ENCODE measurements around the gene KIR2DL1.

DNA sequence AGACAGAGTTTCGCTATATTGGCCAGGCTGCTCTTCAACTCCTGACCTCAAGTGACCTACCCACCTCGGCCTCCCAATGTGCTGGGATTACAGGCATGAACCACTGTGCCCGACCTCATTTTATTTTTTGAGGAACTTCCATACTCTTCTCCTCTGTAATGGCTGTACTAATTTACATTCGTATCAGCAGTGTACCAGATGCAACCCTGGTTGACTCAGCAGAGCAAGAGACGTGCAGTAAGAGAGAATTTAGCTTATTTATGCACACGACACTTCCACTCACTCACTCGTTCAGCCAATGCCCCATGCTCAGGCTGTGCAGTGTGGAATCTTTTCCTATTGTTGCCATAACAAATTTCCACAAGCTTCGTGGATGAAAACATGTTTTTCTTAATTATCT is 38.4 kb upstream of the KIR2DL1 start:
- TF ChIP-seq, protein P1, sequence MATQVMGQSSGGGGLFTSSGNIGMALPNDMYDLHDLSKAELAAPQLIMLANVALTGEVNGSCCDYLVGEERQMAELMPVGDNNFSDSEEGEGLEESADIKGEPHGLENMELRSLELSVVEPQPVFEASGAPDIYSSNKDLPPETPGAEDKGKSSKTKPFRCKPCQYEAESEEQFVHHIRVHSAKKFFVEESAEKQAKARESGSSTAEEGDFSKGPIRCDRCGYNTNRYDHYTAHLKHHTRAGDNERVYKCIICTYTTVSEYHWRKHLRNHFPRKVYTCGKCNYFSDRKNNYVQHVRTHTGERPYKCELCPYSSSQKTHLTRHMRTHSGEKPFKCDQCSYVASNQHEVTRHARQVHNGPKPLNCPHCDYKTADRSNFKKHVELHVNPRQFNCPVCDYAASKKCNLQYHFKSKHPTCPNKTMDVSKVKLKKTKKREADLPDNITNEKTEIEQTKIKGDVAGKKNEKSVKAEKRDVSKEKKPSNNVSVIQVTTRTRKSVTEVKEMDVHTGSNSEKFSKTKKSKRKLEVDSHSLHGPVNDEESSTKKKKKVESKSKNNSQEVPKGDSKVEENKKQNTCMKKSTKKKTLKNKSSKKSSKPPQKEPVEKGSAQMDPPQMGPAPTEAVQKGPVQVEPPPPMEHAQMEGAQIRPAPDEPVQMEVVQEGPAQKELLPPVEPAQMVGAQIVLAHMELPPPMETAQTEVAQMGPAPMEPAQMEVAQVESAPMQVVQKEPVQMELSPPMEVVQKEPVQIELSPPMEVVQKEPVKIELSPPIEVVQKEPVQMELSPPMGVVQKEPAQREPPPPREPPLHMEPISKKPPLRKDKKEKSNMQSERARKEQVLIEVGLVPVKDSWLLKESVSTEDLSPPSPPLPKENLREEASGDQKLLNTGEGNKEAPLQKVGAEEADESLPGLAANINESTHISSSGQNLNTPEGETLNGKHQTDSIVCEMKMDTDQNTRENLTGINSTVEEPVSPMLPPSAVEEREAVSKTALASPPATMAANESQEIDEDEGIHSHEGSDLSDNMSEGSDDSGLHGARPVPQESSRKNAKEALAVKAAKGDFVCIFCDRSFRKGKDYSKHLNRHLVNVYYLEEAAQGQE (IDR thresholded peaks at IDR 0.05; ENCODE audit: insufficient replicate concordance, low read depth): no peak
- TF ChIP-seq, protein P2, sequence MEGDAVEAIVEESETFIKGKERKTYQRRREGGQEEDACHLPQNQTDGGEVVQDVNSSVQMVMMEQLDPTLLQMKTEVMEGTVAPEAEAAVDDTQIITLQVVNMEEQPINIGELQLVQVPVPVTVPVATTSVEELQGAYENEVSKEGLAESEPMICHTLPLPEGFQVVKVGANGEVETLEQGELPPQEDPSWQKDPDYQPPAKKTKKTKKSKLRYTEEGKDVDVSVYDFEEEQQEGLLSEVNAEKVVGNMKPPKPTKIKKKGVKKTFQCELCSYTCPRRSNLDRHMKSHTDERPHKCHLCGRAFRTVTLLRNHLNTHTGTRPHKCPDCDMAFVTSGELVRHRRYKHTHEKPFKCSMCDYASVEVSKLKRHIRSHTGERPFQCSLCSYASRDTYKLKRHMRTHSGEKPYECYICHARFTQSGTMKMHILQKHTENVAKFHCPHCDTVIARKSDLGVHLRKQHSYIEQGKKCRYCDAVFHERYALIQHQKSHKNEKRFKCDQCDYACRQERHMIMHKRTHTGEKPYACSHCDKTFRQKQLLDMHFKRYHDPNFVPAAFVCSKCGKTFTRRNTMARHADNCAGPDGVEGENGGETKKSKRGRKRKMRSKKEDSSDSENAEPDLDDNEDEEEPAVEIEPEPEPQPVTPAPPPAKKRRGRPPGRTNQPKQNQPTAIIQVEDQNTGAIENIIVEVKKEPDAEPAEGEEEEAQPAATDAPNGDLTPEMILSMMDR (IDR thresholded peaks at IDR 0.05; ENCODE audit: insufficient read depth, low read length): no peak
